Stimulated activated CD4-positive, alpha-beta T cell treated with anti-CD3 and anti-CD28 coated beads, Interleukin-15, amount 100 ng/mL, for 48 hours (primary cell): ENCODE measurements around the gene RASSF4.

ENCODE experiments used
- DNase-seq, 2 donors: peaks; one replicate each; pipeline ENCODE4 v3.0.0-alpha.2; 2020; ENCODE audit warnings: low read depth in 2 of 2

RASSF4 gene, protein sequence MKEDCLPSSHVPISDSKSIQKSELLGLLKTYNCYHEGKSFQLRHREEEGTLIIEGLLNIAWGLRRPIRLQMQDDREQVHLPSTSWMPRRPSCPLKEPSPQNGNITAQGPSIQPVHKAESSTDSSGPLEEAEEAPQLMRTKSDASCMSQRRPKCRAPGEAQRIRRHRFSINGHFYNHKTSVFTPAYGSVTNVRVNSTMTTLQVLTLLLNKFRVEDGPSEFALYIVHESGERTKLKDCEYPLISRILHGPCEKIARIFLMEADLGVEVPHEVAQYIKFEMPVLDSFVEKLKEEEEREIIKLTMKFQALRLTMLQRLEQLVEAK

DNA sequence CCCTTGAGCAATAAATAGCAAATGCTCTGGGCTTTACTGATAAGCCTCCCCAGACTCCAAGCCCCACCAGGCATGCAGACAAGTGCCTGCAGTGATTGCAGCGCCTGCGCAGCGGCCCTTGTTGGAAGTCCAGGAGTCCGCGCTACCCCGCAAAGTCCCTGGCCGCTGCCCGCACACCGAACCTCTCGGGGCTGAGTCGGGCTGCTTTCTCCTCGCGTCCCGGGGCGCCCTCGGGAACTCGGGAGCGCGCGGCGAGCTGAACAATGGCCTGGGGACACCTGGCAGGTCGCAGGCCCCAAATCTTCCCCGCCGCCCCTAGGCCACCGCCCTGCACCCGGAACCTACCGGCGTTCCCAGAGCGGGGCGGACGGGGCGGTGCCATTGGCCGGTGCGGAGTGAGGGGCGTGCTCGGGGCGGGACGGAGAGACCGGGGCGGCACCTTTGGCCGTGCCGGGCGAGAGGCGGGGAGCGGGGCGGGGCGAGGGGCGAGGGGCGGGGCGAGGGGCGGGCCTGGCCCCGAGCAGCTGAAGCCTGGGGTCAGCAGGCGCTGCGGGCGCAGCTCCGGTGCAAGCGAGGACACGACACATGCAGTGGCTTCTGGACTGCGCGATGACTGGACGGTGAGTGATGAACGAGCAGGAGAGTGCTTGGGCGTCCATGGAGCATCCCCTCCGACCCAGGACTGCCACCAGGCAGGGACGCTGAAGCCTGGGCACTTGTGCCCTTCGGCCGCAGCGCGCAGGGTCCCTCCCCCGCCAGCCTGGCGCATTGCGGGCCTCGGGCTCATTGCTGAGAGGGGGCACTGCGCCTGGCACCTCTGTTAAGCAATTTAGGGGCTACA is at the start of gene RASSF4:
TSS of gene RASSF4 (plus strand) at position 556 of the 841 bp plus-strand sequence. CDS start 10,401 bp downstream, outside the sequence.
- peak; percentile 76 to 90 for DNase-seq

DNA sequence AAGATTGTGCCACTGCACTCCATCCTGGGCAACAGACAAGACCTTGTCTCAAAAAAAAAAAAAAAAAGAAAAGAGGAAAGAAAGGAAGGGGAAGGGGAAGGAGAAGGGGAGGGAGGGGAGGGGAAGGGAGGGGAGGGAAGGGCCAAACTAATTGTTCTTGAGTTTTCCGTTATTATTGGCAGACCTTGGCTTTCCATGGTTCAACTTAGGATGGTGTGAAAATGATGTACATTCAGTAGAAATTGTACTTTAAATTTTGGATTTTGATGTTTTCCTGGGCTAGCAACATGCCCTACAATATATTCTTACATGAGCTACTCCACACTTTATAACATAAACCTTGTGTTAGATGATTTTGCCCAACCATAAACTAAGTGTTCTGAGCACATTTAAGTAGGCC is 49.7 kb upstream of the RASSF4 start:
- DNase-seq = no peak

DNA sequence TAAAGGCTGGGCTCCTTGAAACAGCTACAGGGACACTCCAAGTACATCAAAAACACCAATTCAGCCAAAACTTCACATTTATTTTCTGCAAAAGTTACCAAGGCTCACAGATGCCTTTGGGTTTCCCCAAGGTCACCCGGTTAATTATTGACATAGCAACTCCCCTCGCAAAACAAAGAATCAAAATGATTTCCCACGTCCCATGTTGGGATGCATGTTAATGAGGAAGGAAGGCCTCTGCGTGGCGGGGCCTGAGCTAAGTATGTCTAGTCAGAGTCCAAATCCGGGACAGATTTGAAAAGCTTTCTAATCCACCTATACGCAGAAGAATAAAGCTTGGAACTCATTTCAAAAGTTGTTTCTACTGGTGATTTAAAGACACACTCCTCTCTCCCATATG is 49.0 kb upstream of the RASSF4 start:
- DNase-seq = no peak

DNA sequence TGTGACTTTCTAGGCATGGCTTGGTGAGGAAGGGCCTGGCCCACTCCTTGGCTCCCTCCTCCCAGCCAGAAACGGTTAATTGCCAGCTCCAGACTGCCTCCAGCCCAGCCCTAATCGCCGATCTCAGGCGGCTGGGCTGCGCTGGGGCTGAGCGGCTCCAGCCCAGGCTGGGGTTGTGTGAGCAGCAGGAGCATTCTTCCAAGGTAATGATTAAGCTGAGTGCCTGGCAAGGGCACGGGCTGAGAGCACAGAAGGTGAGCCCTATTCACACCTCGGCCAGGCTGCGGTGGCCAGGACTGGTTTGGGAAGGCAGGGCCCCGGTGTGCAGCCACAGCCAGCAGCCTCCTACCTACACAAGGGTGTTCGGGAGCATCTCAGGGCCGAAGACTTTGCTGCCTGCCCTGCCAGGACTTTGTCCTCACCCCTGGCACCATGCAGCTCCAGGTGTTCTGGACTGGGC is 48.5 kb upstream of the RASSF4 start, which contains the start of gene TMEM72:
TSS of gene TMEM72 (plus strand) at position 257 of the 460 bp plus-strand sequence. CDS start at position 433, 176 bp downstream.
- no peak for DNase-seq

DNA sequence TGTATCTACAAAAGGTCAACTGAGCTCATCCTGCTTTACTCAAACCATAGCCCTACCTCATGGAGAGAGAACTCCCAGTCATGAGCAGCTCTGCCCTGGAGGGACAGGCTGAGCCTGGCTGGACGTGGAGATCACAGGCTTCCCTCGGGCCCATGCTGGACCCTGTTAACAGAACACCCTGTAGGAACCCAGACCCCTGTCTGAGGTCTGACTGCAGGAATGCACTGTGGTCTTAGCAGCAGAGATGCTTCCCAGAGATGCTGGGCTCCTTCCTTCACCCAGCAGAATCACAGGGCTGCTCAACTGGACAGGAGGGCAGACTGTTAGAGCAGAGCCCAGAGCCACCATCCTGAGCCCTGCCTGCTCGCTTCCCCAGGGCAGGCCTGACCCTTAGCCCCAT is 47.7 kb upstream of the RASSF4 start:
- DNase-seq = no peak

DNA sequence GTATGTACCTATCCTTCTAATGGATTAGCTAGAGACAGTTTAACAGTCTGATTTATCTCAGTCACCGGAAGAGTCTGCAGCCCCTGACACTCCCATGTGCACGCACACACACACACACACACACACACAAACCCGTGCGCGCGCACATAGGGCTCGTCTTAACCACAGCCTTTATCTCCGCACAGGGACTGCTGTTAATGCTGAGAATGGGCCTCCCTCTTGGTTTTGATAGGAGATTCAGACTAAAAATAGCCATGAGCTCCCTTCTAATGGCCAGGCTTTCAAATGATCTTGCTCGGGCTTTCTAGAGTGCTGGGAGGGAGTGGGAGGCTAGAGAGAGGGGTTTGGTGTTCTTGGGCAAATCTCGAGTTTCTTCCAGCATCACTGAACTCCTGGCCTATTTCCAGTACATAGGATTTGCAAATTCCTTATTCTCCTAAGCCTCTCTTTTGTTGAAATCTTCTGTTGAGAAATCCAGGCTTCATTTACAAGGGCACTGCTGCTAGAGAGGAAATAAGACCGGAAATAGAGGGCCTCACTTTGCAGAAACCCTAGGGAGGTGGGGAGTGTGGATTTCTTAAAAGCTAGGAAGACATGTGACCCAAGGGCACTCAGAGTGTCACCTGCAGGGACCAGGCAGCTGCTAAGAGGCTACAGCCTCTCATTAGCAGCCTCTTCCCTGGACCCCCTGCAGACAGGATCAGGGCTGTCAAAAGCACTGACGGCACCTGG is 46.1 kb upstream of the RASSF4 start:
- DNase-seq = no peak

DNA sequence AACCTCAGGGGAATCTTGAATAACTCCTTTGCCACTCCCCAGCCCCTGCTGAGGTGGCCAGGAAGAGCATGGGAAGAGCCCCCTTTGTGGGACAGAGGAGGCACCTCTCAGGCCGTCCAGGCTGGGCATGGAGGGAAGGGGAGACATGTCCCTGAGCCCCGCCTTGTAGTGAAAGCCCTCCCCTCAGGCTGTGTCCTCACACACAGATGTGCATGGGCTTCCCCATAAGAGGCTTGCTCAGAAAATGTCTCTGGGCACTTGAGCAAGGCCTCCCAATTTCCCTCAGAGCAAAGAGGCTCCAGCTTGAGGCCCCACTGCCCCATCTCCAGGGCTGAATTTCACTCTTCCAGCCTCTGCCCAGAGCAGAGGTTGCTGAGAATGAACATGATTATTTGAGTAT is 44.7 kb upstream of the RASSF4 start:
- no peak for DNase-seq

DNA sequence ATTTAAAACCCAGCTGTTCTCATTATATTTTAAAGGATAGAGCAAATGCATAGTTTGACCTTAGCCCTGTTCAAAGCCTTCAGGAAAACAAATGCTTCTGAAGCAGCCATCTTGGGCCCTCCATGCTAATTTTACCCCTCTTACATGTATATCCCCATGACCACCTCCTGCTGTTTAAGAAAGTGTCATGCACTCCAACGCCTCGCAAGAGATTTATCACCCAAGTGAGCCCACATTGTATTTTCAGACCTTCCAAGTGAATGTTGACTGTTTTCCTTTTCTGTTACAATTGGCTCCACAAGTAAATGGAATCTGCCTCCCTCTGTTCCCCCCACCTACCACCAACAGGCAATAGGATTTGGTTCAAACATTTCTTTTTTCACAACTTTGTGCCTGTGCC is 43.2 kb upstream of the RASSF4 start:
- no peak for DNase-seq

DNA sequence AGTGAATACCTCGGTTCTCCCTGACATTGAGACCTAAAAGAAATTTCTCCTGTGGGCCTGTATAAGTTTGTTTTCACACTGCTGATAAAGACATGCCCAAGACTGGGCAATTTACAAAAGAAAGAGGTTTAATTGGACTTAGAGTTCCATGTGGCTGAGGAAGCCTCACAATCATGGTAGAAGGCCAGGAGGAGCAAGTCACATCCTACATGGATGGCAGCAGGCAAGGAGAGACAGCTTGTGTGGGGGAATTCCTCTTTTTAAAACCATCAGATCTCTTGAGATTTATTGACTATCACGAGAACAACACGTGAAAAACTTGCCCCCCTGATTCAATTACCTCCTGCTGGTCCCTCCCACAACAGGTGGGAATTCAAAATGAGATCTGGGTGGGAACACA is 41.8 kb upstream of the RASSF4 start:
- no peak for DNase-seq

DNA sequence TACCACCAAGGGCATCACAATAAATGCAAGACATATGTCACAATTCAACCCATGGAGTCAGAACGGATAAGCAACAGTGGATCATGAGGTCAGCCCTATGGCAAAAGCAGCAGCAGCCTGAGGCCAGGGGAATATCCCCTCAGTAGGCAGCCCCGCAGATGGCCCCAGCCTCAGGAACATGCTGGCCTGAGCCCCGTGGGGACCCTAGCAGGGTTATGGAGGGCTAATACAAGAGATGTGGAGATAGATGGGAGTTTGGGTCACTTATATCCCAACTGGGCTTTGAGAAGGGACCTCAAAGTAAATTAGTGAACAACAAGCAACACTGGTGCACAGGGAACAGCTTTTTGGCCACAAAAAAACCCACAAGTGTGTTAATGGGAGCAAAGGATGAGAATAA is 39.4 kb upstream of the RASSF4 start:
- no peak for DNase-seq

DNA sequence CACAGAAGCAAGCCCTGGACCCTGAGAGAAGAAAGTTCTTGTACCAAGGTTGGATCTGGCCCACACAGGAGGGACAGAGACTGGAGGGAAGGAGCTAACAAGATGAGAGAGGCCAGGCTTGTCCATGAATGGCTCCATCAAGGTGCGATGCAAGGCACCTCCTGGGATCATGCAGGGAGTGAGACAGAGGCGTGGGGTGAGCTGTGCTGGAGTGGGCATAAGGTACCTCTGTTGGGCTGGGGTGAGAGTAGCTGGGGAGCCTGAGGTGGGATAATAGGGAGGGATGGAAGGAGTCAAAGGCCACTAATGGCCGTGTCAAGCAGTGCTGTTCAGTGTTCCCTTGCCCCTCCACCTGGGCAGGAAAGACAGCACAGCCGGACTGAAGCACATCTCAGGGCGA is 38.5 kb upstream of the RASSF4 start:
- no peak for DNase-seq

DNA sequence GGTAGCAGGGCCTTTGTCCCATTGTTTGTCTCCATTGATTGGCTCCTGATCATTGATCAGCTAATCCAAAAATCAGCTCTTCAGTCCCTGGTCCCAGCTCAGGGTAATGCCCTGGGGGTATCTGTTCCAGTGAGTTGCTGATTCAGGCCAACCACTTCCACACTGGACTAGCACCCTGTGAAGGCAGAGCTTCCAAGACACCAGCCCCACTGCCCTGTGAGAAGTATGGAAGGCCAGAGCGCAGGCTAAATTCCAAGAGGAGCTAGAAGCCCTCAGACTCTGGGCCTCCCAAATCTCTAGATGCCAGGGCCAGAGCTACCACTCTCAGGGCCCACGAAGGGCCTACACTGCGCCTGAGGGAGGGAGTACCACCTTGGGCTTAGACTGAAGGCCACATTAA is 38.1 kb upstream of the RASSF4 start:
- DNase-seq = no peak

DNA sequence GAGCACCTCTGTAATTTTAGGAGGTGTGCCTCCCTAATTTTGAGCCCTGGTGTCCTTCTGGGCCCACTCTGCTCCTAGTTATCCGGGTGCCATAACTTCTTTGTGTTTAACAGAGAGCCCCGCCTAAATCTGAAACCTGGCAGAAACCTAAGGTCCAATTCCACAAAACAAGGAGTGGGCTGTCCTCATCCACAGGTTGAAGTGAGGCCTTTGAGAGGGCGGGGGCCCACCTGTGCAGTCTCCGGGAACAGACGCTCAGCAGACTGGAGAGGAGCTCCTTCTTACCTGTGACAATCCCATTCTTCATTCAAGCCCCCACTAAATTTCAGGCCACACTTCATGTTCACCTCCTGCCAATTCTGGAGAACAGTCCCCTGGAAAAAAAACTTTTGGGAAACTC is 37.6 kb upstream of the RASSF4 start:
- DNase-seq = no peak

DNA sequence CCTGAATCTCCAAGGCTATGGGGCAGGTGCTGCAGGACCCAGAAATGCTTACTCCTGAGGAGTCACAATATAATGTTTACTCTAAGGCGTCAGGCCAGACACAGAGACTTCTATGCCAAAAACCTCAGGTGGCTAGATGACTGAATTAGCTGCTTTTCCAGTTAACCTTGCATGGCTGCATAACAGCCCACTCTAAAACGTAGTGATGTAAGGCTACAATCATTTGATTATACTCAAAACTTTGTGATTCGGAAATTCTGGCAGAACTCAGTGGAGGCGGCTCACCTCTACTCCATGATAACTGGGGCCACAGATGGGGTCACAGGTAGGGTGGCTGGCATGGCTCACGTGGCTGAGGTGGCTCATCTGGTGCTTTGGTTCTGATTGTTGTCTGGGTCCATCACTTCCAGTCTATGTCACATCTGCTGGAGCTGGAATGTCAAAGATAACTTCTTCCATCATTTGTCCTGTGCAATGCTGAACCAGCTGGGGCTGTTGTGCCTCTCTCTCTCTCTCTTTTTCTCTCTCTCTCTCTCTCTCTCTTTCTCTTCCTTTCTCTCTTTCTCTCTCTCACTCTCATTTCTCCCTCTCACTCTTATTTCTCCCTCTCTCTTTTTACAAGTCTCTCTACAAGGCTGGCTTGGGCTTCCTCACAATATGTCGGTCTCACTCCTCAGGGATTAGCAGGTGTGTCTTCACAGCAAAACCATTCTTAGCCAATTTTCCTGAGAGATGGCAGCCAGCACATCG is 36.6 kb upstream of the RASSF4 start:
- no peak for DNase-seq

DNA sequence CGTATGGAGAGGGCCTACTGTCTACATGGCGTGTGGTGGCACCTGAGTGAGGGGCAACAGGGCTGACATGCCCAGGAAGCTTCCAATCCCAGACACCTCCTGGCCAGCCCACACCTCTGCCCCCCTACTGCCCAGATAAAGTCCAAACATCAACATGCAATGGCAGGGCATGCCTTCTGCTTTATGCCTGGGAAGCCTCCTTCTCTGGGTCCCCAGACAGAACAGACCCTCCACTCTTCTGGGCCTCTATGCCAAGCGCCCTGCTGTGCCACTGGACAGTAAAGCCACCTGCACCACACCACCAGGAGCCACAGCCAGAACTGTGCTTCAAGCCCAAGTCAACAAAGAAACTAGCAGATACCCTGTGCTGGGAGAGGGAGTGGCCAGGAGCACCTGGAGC is 36.0 kb upstream of the RASSF4 start:
- no peak for DNase-seq

DNA sequence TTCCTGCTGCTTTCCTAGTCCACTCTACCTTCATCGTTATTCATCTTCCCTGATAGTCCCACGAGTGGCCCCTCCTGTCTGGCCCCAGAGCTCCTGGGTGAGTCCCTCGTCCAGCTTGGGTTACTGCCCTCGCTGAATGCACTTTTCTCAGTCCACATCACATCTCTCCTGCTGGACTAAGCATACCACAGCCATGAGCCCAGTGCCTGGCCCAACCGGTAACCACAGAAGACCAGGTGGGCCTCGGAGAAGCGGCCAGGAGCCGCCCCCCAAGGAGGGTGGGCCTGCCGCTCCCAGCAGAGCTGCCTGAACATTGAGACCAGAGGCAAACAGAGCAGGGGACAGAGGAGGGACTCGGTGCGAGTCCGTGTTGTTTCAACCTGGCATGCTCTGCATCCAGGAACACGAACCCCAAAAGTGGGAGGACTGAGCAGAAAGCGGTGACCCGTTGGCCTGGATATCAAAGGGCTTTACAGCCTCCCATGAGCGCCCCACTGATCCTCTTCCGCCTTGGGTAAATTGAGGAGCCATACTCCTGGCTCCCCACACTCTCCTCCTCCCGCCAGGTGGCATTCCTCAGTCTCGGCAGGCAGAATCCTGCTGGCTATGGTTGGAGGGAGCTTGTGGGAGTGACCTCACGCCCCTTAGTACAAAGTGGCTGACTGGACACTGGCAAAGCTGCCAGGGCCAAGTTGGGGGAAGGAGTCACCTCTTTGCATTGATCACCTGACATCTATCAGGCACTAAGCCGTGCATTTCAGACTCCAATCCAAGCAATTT is 35.2 kb upstream of the RASSF4 start:
- no peak for DNase-seq

DNA sequence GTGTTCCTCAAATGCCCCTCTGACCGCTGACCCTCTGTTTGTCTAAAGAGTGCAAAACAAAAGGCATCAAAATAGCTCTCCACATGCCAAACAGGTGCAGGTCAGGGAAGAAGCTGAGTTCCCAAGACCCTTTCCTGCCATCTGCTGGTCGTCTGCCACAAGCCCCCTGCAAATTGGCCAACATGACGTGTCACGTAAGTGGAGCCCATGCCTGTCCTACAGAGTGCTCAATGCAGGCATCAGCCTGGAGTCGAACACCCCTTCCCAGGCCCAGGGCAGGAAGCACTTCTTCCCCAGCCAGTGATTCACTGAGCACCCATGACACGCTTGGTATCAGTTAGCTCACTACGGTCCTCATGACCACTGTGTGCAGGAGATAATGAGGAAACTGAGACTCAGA is 34.4 kb upstream of the RASSF4 start:
- DNase-seq = no peak

DNA sequence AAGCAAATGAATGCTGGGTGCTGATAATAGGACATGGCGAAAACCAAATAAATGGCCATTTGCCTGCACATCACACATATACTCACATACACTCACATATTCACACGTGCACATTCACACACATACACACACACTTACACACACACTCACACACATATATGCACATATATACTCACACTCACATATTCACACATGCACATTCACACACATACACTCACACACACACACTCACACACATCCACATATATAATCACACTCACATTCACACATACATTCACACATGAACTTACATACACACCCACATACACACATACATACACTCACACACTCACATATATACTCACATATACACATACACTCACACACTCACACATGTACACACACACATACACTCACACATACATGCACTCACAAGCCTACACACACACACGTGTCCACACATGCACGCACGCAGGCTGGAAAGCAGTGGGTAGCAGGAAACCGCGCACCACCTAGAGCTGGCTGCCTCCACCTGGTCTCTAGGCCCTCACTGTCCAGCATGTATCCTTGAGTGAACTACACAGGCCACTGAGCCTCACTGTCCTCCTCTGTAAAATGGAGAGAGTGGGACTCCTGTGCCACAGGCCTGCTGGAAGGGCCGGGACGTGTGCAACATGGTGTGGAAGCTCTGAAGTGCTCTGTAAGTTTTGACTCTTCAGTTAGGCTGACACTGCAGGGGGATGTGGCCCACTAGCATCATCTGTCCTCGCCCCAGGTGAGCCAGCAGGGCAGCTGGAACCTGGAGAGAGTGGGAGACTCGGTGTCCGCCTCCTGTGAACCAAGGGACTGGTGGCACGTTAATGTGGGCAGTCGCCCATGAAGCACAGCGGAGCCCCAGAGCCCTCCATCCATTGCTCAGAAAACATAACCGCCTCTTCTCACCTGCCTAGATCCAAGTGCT is 33.5 kb upstream of the RASSF4 start:
- no peak for DNase-seq

DNA sequence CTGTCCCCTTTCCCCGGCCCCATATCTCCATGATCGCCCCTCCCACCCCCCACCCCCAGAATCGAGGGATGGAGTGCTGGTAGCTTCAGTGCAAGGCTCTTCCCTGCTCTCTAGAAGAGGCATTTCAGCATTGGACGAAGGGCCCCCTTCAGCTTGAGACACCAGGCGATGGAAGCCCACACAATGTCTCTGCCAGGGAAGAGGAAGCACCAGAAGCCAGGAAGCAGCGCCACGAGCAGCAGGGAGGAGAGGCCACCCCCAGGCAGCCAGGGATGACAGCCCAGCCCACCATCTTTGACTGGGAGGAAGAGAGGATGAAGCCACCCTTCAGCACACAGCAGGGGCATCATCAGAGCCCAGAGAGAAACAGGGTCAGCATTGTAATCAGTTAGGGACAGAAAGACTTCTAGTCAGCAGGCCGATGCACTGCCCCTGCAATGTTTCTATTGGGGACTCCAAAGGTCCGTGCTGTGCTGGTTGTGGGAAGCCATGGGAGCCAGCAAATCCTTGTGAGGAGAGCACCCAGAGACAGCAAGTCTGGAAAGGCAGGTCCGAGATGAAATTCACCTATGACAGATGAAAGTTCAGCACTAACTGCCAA is 32.8 kb upstream of the RASSF4 start:
- DNase-seq = no peak
